GM18861 (cell line): ENCODE measurements around the gene CYP3A4.
"Not testable (repeated sequence)": the region's sequence is repeated elsewhere in the genome, so short reads cannot be mapped to it uniquely, and the experiment has no call there.

Experiments
- ATAC-seq: cut with Tn5 transposase; IDR thresholded peaks from one replicate; pipeline ENCODE4 v1.9.1; 2021; ENCODE audit not compliant: unreplicated experiment

The CYP3A4 gene

GRCh38 chr7:99784007-99784406 lies at the start of gene CYP3A4:
CYP3A4 (minus strand) TSS chr7:99784184; CDS start chr7:99784081, 103 bp downstream.
- no peak for ATAC-seq

DNA sequence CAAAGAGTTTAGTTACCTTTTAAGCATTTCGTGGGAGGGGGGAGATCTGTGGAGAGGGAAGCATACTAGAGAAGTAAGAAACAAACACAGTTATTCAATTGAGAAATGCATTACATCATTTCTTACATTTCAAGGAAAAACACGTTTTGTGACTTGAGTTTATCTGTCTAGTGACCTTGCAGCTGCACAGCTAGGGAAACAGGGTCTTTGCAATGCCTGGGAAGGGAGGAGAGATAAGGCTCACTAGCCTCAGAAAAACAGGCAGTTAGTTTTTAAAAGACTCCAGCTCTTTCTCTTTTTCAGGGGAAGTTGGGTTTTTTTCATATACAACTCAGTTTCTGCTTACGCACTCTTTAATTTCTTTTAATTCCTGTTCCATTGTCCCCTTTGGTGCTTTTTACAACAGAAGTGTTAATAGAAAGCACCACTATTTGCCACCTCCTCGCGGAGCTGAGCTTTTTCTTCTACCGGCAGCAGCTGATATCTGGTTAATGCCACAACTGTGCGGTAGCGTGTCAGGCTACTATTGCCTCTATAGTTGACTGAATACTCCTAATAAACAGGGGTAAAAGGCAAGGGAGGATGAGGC lies 49.4 kb upstream of the CYP3A4 start:
- no peak for ATAC-seq

DNA sequence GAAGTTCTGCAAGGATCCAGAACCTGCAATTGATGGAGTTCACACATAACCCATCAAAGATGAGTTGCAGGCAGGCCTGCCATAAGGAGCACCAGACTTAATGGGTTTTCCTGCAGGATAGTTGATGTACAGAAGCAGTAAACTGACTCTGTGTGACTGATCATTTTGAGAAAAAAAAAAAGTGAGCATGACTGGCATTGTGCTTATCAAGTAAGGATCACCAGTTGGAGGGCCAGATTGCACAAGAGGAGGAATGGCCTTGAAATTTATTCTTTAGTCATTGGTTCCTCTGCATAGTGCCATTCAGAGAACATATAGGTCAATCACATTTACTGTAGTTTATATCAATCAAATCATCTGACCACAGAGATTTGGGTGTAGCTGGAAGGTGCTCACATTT lies 47.6 kb upstream of the CYP3A4 start:
- no peak for ATAC-seq

DNA sequence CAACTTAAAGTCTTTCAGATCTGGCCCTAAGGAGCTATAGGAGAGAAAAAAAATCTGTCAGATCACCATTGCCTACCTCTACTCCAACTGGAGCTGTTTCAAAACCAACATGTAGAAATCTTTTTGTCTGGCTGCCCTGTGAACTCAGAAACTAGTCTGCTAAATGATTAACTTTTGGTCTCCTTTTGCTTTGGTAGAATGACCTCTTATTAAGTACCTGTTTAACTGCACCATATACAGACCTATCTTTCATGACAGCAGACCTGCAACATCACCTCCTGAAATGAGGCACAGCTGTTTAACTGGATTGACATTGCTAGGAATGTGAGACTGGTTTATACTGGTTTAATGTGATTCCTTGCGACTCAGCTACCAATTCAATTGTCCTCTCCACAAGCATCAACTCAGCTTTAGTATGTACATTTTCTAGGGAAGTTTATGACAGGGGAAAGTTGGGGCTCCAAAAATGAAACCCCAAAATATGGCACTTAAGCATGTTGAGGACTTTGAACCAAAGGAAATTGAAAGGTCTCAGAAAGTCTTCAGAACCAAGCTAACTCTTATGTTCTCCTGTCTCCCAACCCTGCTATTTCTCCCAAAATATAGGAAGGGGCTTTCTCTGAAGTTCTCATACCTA lies 45.7 kb upstream of the CYP3A4 start:
- ATAC-seq = no peak

- no peak for ATAC-seq
Observed at GRCh38 chr7:99828811-99829210, 44.8 kb upstream of the CYP3A4 start.

DNA sequence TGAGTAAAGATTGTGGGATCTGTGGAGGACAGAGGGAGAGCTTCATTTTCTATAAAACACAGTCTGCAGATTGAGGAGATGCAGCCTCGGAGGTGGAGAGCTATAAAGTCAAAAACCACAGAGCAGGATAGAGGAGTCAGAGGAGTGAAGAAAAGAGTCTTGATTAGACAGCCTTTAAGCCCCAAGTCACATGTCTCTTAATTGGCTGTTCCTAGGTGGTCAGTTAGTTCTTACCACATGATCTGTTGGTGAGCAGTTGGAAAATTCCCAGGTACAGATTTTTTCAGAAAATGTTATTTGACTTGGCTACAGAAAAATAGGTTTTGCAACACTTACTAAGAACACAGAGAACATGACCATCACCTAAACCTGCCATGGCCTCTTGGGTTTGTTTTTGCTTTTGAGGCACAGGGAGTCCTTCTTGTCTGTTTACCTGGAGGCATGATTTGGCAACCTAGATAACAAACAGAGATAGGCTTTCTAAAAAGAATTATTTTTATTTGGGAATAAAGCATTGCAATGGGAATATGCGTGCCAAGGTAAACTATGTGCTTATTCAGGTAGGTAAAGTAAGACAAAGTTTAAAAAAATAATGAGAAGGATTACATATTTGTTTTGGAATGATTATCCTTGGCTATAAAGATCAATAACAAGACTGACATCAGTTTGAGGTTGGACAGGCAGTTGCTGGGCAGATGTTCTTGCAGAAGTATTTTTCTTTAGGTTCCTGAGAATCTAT lies 43.2 kb upstream of the CYP3A4 start:
- ATAC-seq = no peak

- no peak for ATAC-seq
Observed at GRCh38 chr7:99825873-99826272, 41.9 kb upstream of the CYP3A4 start.

GRCh38 chr7:99825452-99825851 lies 41.5 kb upstream of the CYP3A4 start:
- ATAC-seq = no peak

DNA sequence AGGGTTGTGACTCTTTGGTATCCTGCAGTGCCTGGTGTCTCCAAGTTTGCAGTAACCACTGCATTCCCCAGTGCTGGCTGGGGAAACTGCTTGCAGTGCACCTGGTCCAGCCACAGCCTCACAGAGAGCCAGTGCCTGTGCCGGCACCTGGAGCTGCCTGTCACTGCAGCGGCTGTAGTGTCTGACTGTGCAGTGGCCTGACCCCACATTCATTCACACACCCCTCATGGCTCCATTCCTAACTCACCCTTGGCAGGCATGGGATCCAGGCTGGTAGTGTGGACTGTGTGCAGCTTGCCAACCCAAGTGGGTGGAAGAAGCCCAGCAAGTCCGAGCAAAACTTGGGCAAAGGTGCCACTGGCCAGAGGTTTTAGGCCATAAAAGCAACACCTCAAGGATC lies 40.1 kb upstream of the CYP3A4 start:
- no peak for ATAC-seq

GRCh38 chr7:99822731-99823718 lies 39.0 kb upstream of the CYP3A4 start:
- no peak for ATAC-seq

DNA sequence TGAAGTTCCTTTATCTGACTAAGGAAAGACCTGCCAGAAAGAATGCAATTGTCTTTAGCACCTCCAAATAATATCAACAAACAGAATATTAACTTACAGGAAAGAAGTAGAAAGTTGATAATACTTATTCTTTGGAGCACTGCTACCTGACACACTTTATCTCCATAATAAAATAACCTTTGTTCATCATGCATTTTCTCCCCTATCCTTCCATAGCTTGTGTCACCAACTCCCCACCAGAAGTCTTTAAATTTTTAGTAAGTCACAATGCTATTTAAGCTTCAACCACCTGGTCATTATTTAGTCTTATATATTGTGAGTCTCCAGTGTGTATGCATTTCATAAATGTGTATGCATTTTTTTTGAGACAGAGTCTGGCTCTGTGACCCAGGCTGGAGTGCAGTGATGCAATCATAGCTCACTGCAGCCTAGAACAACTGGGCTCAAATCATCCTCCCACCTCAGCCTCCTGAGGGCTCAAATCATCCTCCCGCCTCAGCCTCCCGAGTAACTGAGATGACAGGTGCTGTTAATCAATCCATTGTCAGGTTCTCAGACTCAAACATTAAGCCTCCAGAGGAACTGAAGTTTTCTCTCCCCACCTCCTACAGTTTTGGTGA lies 36.5 kb upstream of the CYP3A4 start:
- ATAC-seq = no peak

- ATAC-seq = no peak
Observed at GRCh38 chr7:99808766-99809165, 24.8 kb upstream of the CYP3A4 start.

DNA sequence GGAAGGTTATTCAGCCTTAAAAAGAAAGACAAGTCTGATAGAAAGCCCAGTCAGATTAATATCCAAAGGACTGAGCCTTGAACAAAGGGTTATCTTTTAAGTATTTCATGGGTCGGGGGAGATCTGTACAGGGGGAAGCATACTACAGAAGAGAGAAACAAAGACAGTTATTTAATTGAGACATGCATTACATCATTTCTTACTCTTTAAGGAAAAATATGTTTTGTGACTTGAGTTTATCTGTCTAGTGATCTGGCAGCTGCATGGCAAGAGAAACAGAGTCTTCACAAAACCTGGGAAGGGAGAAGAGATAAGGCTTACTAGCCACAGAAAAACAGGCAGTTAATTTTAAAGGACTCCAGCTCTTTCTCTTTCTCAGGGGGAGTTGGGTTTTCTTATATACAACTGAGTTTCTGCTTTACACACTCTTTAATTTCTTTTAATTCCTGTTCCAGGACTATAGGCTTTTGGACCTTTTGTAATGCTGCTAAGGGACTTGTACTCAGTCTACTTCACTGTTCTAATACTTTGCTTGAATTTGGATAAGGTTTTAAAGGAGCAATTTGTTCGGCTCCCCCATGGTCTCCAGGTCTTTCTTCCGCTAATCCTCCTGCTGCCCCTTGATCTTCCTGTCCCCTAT lies 23.0 kb upstream of the CYP3A4 start:
- ATAC-seq = no peak

GRCh38 chr7:99805641-99806040 lies 21.7 kb upstream of the CYP3A4 start:
- ATAC-seq = no peak

- not testable (repeated sequence) for ATAC-seq
Observed at GRCh38 chr7:99803118-99803517, 19.1 kb upstream of the CYP3A4 start.

DNA sequence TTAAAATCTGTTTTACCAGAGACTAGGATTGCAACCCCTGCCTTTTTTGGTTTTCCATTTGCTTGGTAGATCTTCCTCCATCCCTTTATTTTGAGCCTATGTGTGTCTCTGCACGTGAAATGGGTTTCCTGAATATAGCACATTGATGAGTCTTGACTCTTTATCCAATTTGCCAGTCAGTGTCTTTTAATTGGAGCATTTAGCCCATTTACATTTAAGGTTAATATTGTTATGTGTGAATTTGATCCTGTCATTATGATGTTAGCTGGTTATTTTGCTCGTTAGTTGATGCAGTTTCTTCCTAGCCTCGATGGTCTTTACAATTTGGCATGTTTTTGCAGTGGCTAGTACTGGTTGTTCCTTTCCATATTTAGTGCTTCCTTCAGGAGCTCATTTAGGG lies 17.4 kb upstream of the CYP3A4 start:
- not testable (repeated sequence) for ATAC-seq

- no peak for ATAC-seq
Observed at GRCh38 chr7:99798972-99799371, 15.0 kb upstream of the CYP3A4 start.

- not testable (repeated sequence) for ATAC-seq
Observed at GRCh38 chr7:99795864-99796263, 11.9 kb upstream of the CYP3A4 start.

DNA sequence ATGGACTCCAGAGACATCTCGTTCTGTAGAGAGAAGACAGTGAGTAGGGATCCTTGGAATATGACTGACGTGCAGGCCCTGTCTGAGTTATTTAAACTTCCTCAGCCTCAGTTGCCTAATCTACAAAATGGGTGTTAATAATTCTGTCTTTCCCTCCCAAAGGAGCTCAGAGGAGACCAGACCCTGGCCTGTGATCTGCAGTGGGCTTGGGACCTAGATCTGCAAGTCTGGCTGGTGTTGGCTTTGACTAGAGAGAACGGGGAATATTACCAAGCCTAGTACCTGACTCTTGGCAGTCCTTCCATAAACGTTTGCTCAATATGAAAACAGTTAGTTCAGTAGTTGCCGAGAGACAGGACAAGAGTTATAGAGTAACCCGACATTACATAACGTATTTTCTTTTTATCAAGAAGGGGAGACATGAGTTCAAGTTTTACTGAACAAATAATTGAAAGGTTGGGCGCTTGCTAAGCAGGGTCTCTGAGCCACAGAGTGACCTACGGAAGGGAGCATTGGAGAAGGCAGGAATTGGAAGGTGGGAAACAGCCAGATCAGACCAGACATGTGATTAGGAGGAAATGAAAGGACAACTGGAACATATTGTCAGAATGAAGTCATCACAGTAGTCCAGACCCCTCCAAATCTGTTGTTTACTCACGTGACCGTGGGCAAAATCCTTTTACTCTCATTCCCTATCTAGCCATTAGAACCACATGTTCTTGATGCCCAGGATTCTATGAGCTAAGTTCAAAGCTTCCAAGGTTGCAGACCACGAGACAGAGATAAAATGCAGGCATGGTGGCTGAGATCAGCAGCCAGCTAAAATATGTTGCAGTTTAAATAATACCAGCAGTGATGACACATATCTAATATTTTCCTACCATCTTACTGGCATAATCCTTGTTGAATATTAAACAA lies 10.9 kb upstream of the CYP3A4 start:
- no peak for ATAC-seq
